ENCODE data around the gene SNAI1.

Gene SNAI1

GRCh38 chr20:50038169-50038568, 55.4 kb downstream of the SNAI1 start:
- DNase-seq, result no peak

Measured in fibroblast of skin of right quadriceps (primary cell).